Choroid plexus epithelial cell (primary cell): ENCODE data around the gene BPI.
"Not testable (repeated sequence)": the region's sequence is repeated elsewhere in the genome, so short reads cannot be mapped to it uniquely, and the experiment has no call there.

ENCODE experiments used
- DNase-seq: peaks from one replicate; pipeline ENCODE4 v3.0.0-alpha.2; 2010; ENCODE audit warnings: low read depth
- H3K4me3 ChIP-seq: 2 replicates; pipeline ENCODE4 v1.5.1; 2011; ENCODE audit warnings: low read depth, mild to moderate bottlenecking, control low read depth, low read length, moderate library complexity
- TF ChIP-seq, protein P1 (sequence below): conservative IDR thresholded peaks from 2 replicates; pipeline ENCODE4 v1.5.1; 2011; ENCODE audit warnings: low read depth, mild to moderate bottlenecking, control low read depth, inconsistent platforms, low read length, moderate library complexity

The BPI gene

DNA sequence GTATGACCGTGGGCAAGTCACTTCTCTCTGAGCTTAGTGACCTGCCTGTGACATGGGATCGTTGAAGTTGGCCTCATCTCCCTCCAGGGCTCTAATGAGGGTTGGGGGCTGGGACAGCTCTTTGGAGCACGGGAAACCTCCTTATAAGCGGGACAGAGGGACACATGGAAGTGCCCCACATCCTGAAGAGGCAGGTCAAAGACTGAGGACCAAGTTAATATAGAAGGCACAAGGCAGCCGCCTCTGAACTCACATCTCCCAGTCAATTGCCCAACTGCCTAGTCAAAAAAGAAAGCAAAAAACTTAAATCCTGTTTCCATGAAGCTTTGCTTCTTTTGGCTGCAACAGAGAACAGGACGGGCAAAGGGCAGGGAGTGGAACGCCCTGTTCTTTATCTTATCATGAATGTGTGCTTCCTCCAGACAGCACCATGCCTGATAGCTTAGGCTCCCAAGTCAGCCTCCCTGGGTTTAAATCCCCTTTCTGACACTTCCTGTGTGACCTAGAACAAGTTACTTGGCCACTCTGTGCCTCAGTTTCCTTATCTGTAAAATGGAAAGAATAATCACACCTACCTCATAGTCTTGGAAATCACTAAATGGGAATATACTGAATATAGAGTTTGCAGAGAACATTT lies 69.4 kb downstream of the BPI start:
- TF ChIP-seq, protein P1, sequence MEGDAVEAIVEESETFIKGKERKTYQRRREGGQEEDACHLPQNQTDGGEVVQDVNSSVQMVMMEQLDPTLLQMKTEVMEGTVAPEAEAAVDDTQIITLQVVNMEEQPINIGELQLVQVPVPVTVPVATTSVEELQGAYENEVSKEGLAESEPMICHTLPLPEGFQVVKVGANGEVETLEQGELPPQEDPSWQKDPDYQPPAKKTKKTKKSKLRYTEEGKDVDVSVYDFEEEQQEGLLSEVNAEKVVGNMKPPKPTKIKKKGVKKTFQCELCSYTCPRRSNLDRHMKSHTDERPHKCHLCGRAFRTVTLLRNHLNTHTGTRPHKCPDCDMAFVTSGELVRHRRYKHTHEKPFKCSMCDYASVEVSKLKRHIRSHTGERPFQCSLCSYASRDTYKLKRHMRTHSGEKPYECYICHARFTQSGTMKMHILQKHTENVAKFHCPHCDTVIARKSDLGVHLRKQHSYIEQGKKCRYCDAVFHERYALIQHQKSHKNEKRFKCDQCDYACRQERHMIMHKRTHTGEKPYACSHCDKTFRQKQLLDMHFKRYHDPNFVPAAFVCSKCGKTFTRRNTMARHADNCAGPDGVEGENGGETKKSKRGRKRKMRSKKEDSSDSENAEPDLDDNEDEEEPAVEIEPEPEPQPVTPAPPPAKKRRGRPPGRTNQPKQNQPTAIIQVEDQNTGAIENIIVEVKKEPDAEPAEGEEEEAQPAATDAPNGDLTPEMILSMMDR, result no peak
- DNase-seq, result peak; percentile 18
- H3K4me3 ChIP-seq, result no peak overlapping the region

DNA sequence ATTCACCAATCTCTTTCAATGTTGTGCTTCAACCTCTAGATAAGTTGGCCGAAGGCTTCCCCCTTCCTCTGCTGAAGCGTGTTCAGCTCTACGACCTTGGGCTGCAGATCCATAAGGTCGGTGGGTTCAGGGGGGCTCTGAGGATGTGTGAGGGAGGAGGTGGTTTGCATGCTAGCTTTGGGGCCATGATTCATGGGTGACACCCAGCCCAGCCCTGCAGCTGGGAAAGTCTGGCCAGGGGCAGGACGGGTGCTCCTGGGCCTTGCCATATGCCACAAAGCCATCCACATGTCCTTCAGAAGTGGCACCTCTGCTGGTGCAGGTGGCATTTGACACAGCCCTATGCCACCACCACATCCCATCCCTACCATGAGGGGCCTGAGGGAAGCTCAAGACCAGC lies 69.9 kb downstream of the BPI start:
- DNase-seq, result no peak
- H3K4me3 ChIP-seq, result no peak overlapping the region
- TF ChIP-seq, protein P1, result no peak

DNA sequence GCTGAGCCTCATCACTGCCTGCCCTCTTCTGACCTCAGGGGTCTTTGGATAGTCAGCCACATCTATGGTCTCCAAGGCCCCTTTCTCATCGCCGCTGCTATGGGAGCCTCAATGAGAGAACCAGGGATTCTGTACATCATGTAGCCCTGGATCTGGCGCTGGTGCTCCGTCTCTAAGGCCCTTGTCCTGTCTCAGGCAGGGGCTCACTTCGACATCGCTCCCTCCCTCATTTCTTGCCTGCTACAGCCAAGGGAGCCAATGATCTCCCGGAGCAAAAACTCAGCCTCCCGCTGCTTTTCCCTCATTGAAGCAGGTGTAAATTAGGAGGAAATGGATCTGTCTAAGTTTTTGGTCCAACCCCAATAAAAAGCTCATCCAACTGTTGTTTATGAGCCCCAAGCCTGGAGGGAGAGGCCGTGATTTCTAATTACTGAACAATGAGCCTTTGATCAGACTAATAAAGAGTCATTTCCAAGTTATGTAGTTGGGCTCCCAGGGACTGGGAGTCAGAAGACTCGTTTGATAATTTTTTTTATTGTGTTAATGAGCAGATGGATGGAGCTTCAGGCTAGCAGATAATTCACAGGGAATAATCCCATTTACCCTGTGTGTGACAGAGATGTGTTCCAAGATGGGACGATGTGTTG lies 73.2 kb downstream of the BPI start:
- no peak overlapping the region for H3K4me3 ChIP-seq
- TF ChIP-seq, protein P1, result no peak
- no peak for DNase-seq

DNA sequence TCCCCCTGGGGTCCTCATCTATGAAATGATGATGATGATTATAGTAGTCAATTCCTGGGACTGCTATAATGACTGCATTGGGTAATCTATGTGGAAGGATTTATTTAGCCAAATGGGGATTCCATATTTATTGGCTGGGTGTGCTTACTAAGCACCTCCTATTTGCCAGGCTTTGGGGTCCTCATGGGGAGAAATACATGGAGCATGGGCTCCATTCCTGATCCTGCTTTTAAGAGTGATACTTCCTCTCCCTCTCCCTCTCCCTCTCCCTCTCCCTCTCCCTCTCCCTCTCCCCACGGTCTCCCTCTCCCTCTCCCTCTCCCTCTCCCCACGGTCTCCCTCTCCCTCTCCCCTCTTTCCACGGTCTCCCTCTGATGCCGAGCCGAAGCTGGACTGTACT lies 73.9 kb downstream of the BPI start:
- not testable (repeated sequence) for DNase-seq, H3K4me3 ChIP-seq

DNA sequence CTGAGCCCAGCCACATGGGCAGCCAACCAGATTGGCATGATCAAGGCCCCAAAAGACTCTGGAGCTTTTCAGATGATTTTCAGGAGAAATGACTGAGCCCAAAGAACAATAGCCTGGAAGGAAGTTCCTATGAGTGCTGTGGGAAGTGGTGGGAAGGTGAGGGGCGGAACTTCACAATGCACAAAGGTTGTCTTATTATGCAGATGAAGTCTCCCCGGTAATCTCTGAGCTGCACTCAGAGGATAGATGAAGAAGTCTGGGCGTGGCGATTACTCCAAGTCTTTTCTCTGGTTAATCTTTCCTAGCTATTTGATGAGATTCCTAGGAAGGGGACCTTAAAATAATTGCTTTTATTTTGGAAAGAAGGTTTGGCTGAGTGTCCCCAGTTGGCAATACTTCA lies 79.2 kb downstream of the BPI start:
- TF ChIP-seq, protein P1, result no peak

DNA sequence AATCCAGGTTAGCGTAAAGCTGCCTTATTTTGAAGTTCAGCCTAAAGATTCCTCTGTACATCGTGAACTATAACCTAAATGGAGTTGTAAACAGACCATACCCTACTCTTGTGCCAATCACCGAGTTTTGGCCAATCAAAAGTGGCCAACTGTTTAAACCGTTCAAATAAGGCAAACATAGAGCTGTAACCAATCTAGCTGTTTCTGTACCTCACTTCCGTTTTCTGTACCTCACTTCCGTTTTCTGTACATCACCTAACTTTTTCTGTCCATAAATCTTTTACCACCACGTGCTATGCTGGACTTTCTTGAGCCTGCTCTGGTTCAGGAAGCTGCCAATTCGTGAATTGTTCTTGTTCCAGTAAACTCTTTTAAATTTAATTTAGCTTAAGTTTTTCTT lies 82.0 kb downstream of the BPI start:
- DNase-seq, result no peak

More for the DNA sequence above, 79.2 kb downstream of the BPI start:
- H3K4me3 ChIP-seq, result no peak overlapping the region
- DNase-seq, result no peak

DNA sequence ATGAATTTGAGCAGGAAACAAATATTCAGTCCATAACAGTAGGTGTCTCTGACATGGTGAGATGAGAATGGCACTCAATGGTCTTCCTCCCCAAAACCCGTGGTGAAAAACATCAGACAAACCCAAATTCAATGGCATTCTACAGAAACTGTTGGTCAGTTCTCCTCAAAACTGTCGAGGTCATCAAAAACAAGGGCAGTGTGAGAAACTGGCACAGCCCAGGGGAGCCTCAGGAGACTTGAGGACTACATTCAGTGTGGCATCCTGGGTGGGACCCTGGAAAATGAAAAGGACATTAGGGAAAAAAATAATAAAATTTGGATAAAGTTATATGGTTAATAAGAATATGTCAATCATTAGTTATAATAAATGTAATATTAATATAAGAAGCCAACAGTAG lies 82.9 kb downstream of the BPI start:
- TF ChIP-seq, protein P1, result no peak
- DNase-seq, result no peak
- no peak overlapping the region for H3K4me3 ChIP-seq

More for the DNA sequence above, 82.0 kb downstream of the BPI start:
- H3K4me3 ChIP-seq, result no peak overlapping the region
- TF ChIP-seq, protein P1, result no peak
